22Rv1 (cell line): ENCODE results near the gene MRPL21.

Experiments
- ZFX ChIP-seq: fragments of 450-650 bp; IDR thresholded peaks from 2 replicates; pipeline ENCODE4 v1.6.1; 2017; ENCODE audit warnings: antibody characterized with exemption, borderline replicate concordance
- TF ChIP-seq, protein P1 (sequence below): fragments of 450-650 bp; IDR thresholded peaks from 2 replicates; pipeline ENCODE4 v1.5.1; 2017; ENCODE audit warnings: mild to moderate bottlenecking

DNA sequence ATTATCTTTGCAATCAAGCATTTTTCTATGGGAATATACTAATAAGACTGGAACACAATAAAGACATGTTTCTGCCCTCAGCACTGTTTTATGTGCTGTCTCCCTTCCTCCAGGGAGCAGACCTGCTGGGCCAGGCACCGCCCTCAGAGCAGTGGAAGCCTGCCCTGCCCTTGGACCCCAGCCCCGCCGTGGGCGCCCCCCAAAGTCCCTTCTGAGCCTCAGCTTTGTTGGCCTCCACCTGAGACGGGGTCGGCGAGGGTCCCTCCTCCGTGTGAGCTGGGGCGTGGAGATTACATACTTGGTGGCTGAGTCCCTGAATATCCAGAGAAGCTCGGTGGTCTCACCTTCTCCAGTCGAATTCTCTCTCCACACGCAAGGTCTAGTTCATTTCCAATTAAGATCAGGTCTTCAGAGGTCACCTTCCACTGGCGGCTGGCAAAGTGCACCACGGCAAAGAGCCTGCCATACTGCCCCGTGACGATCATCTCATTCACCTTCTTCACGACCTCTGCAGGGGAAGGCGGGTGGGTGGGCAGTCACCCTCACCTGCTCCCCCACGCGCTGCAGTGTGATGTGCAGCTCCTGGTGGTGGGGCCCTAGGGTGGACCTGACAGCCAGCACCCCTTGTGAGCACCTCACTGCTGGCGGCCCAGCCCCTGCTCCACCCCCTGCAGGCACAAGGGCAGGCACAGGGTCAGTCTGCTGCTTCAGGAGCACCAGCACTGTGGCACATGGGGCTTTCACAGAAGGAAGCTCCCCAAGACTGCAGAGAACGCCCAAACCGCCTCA is 7.3 kb downstream of the MRPL21 start:
- TF ChIP-seq, protein P1, sequence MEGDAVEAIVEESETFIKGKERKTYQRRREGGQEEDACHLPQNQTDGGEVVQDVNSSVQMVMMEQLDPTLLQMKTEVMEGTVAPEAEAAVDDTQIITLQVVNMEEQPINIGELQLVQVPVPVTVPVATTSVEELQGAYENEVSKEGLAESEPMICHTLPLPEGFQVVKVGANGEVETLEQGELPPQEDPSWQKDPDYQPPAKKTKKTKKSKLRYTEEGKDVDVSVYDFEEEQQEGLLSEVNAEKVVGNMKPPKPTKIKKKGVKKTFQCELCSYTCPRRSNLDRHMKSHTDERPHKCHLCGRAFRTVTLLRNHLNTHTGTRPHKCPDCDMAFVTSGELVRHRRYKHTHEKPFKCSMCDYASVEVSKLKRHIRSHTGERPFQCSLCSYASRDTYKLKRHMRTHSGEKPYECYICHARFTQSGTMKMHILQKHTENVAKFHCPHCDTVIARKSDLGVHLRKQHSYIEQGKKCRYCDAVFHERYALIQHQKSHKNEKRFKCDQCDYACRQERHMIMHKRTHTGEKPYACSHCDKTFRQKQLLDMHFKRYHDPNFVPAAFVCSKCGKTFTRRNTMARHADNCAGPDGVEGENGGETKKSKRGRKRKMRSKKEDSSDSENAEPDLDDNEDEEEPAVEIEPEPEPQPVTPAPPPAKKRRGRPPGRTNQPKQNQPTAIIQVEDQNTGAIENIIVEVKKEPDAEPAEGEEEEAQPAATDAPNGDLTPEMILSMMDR = no peak
- TF ChIP-seq ZFX = no peak
